WTC11 (cell line): Measurements from ENCODE around the gene OVOL1. TPM values are rescaled to one million over a fixed set of nuclear protein-coding genes. Genes with fewer than 3 reads are reported as not detected.

Experiments
- ATAC-seq: fragments of 200-7000 bp; cut with Tn5 transposase; 2 replicates; pipeline ENCODE4 v1.10.0; 2021; ENCODE audit warnings: mild to moderate bottlenecking, moderate library complexity
- CTCF ChIA-PET: fragments of 300-600 bp; sonication (Branson Sonifier 250); formaldehyde crosslinking; loops from one replicate; lab custom pipeline; 2021; ENCODE audit warnings: antibody characterized with exemption; lab: Charles Lee
- POLR2A ChIA-PET: fragments of 350-600 bp; sonication (Branson Sonifier 250); formaldehyde crosslinking; loops from one replicate; lab custom pipeline; 2021; ENCODE audit warnings: antibody characterized with exemption; lab: Charles Lee
- DNase-seq: peaks from one replicate; pipeline ENCODE4 v3.0.0; 2021; ENCODE audit warnings: low spot score
- H3K27ac Mint-ChIP-seq: 2 replicates; pipeline ENCODE4 v1.8.0; 2021; ENCODE audit warnings: mixed read lengths
- H3K27me3 Mint-ChIP-seq: 2 replicates; pipeline ENCODE4 v1.8.0; 2021; ENCODE audit warnings: low read depth, mild to moderate bottlenecking, moderate library complexity, mixed read lengths
- H3K36me3 Mint-ChIP-seq: 2 replicates; pipeline ENCODE4 v1.8.0; 2021; ENCODE audit warnings: mixed read lengths
- H3K4me1 Mint-ChIP-seq: 2 replicates; pipeline ENCODE4 v1.8.0; 2022; ENCODE audit warnings: mixed read lengths
- H3K4me3 Mint-ChIP-seq: 2 replicates; pipeline ENCODE4 v1.8.0; 2021; ENCODE audit warnings: mild to moderate bottlenecking, moderate library complexity, mixed read lengths
- H3K9me3 Mint-ChIP-seq: 2 replicates; pipeline ENCODE4 v1.8.0; 2021; ENCODE audit warnings: mixed read lengths
- CBFB ChIP-seq: sonication (generic); formaldehyde crosslinking; IDR thresholded peaks from 2 replicates; pipeline ENCODE4 v1.8.1; 2022; ENCODE audit warnings: mild to moderate bottlenecking, low read depth, missing genetic modification reagents
- ETV6 ChIP-seq: sonication (generic); formaldehyde crosslinking; IDR thresholded peaks from 2 replicates; pipeline ENCODE4 v1.8.1; 2022; ENCODE audit warnings: mild to moderate bottlenecking, missing genetic modification reagents
- IRF2 ChIP-seq: sonication (generic); formaldehyde crosslinking; IDR thresholded peaks from 2 replicates; pipeline ENCODE4 v1.8.0; 2022; ENCODE audit warnings: low read depth, missing genetic modification reagents, borderline replicate concordance
- KAT7 ChIP-seq: sonication (generic); formaldehyde crosslinking; IDR thresholded peaks from 2 replicates; pipeline ENCODE4 v1.8.1; 2023; ENCODE audit warnings: missing genetic modification reagents, mild to moderate bottlenecking, borderline replicate concordance
- MXD4 ChIP-seq: fragments of 250-450 bp; sonication (Bioruptor Pico); IDR thresholded peaks from 2 replicates; pipeline ENCODE4 v1.8.0; 2021; ENCODE audit warnings: mild to moderate bottlenecking, moderate library complexity, borderline replicate concordance
- NFATC4 ChIP-seq: fragments of 250-450 bp; sonication (Bioruptor Pico); IDR thresholded peaks from 2 replicates; pipeline ENCODE4 v1.9.0; 2021; ENCODE audit warnings: mild to moderate bottlenecking
- NFYB ChIP-seq: sonication (generic); formaldehyde crosslinking; conservative IDR thresholded peaks from 2 replicates; pipeline ENCODE4 v1.8.0; 2022; ENCODE audit warnings: low read depth, missing genetic modification reagents
- NR2C2 ChIP-seq: sonication (generic); formaldehyde crosslinking; IDR thresholded peaks from 2 replicates; pipeline ENCODE4 v1.8.0; 2022; ENCODE audit warnings: mild to moderate bottlenecking, missing genetic modification reagents
- NR3C1 ChIP-seq: sonication (generic); formaldehyde crosslinking; conservative IDR thresholded peaks from 2 replicates; pipeline ENCODE4 v1.8.1; 2023; ENCODE audit warnings: low read depth, mild to moderate bottlenecking, missing genetic modification reagents
- SMAD3 ChIP-seq: sonication (generic); formaldehyde crosslinking; IDR thresholded peaks from 2 replicates; pipeline ENCODE4 v1.8.0; 2022; ENCODE audit warnings: missing genetic modification reagents, mild to moderate bottlenecking, borderline replicate concordance
- ZBTB21 ChIP-seq: sonication (generic); formaldehyde crosslinking; IDR thresholded peaks from 2 replicates; pipeline ENCODE4 v1.8.1; 2023; ENCODE audit warnings: mild to moderate bottlenecking, missing genetic modification reagents, borderline replicate concordance
- ZNF121 ChIP-seq: sonication (generic); formaldehyde crosslinking; IDR thresholded peaks from 2 replicates; pipeline ENCODE4 v1.8.0; 2023; ENCODE audit warnings: missing genetic modification reagents
- ZNF232 ChIP-seq: sonication (generic); formaldehyde crosslinking; IDR thresholded peaks from 2 replicates; pipeline ENCODE4 v1.8.0; 2022; ENCODE audit warnings: mild to moderate bottlenecking, missing genetic modification reagents
- ZNF423 ChIP-seq: fragments of 250-450 bp; sonication (Bioruptor Pico); IDR thresholded peaks from 2 replicates; pipeline ENCODE4 v2.1.2; 2022; ENCODE audit warnings: mild to moderate bottlenecking, moderate library complexity
- total RNA-seq: library from RNA; stranded (reverse); gene quantifications from 3 replicates; pipeline ENCODE4 v1.2.3, GENCODE V29; 2021
- TF ChIP-seq, protein P1 (sequence below): sonication (generic); formaldehyde crosslinking; IDR thresholded peaks from 2 replicates; pipeline ENCODE4 v1.8.0; 2022; ENCODE audit warnings: mild to moderate bottlenecking, missing genetic modification reagents
- TF ChIP-seq, protein P2 (sequence below): sonication (generic); formaldehyde crosslinking; IDR thresholded peaks from 2 replicates; pipeline ENCODE4 v1.8.1; 2023; ENCODE audit warnings: mild to moderate bottlenecking, missing genetic modification reagents
- TF ChIP-seq, protein P3 (sequence below): sonication (generic); formaldehyde crosslinking; IDR thresholded peaks from 2 replicates; pipeline ENCODE4 v1.8.0; 2022; ENCODE audit warnings: mild to moderate bottlenecking, missing genetic modification reagents
- TF ChIP-seq, protein P4 (sequence below): sonication (generic); formaldehyde crosslinking; IDR thresholded peaks from 2 replicates; pipeline ENCODE4 v1.8.1; 2022; ENCODE audit warnings: mild to moderate bottlenecking, moderate library complexity, missing genetic modification reagents
- TF ChIP-seq, protein P5 (sequence below): sonication (generic); formaldehyde crosslinking; IDR thresholded peaks from 2 replicates; pipeline ENCODE4 v1.8.1; 2023; ENCODE audit warnings: mild to moderate bottlenecking, missing genetic modification reagents, moderate library complexity
- TF ChIP-seq, protein P6 (sequence below): fragments of 250-450 bp; sonication (Bioruptor Pico); IDR thresholded peaks from 2 replicates; pipeline ENCODE4 v1.9.0; 2021; ENCODE audit warnings: mild to moderate bottlenecking
- TF ChIP-seq, protein P7 (sequence below): fragments of 250-450 bp; sonication (Bioruptor Pico); IDR thresholded peaks from 2 replicates; pipeline ENCODE4 v1.8.0; 2021; ENCODE audit warnings: mild to moderate bottlenecking

OVOL1 gene
- total RNA-seq, 1 experiment from 2014 or later = 6.8 TPM

DNA sequence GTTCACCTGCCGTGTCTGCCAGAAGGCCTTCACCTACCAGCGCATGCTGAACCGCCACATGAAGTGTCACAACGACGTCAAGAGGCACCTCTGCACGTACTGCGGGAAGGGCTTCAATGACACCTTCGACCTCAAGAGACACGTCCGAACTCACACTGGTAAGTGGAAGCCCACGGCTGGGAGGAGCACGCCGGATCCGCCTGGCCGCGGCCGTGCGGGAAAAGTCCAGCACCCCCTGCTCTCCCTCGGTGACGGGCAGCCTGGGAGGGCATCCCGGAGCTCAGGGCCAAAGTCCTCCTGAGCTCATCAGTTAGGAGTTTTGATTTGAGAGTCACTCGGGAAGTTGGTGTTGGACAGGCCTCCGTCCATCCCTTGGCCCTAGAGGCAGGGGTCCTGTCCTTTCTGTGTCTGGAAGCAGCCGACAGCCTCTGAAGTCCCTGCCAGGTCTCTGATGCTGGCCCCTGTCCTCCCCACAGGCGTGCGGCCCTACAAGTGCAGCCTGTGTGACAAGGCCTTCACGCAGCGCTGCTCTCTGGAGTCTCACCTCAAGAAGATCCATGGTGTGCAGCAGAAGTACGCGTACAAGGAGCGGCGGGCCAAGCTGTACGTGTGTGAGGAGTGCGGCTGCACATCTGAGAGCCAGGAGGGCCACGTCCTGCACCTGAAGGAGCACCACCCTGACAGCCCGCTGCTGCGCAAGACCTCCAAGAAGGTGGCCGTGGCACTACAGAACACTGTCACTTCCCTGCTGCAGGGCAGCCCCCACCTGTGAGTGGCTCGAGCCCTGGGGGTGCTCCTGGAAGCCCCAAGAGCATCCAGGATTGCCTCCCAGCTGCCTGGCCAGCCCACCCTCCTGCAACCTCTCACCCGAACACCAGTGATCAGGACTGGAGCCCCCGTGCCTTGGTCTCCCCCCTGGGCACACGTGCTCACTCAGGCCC lies 8.0 kb downstream of the OVOL1 start:
- H3K4me3 Mint-ChIP-seq = no peak overlapping the region
- POLR2A ChIA-PET = interaction anchor here (1.2 kb wide), 1 partner anchor 11 kb away, joined by 4 read pairs; no protein-coding TSS in a partner anchor
- CTCF ChIA-PET = interaction anchor here (0.9 to 8.5 kb wide), 2 partner anchors 15 to 83 kb away, joined by 3 to 151 read pairs; partner anchors contain the start of genes AP5B1 and KAT5
- no peak for TF ChIP-seq ZBTB21 (CRISPR knock-in tag)
- TF ChIP-seq, protein P1, sequence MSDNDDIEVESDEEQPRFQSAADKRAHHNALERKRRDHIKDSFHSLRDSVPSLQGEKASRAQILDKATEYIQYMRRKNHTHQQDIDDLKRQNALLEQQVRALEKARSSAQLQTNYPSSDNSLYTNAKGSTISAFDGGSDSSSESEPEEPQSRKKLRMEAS (CRISPR knock-in tag) = no peak
- no peak for TF ChIP-seq ZNF232
- TF ChIP-seq NR3C1 = no peak
- TF ChIP-seq, protein P2, sequence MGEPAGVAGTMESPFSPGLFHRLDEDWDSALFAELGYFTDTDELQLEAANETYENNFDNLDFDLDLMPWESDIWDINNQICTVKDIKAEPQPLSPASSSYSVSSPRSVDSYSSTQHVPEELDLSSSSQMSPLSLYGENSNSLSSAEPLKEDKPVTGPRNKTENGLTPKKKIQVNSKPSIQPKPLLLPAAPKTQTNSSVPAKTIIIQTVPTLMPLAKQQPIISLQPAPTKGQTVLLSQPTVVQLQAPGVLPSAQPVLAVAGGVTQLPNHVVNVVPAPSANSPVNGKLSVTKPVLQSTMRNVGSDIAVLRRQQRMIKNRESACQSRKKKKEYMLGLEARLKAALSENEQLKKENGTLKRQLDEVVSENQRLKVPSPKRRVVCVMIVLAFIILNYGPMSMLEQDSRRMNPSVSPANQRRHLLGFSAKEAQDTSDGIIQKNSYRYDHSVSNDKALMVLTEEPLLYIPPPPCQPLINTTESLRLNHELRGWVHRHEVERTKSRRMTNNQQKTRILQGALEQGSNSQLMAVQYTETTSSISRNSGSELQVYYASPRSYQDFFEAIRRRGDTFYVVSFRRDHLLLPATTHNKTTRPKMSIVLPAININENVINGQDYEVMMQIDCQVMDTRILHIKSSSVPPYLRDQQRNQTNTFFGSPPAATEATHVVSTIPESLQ = no peak
- TF ChIP-seq ETV6 (CRISPR knock-in tag) = no peak
- TF ChIP-seq, protein P3, sequence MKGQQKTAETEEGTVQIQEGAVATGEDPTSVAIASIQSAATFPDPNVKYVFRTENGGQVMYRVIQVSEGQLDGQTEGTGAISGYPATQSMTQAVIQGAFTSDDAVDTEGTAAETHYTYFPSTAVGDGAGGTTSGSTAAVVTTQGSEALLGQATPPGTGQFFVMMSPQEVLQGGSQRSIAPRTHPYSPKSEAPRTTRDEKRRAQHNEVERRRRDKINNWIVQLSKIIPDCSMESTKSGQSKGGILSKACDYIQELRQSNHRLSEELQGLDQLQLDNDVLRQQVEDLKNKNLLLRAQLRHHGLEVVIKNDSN = no peak
- TF ChIP-seq, protein P4, sequence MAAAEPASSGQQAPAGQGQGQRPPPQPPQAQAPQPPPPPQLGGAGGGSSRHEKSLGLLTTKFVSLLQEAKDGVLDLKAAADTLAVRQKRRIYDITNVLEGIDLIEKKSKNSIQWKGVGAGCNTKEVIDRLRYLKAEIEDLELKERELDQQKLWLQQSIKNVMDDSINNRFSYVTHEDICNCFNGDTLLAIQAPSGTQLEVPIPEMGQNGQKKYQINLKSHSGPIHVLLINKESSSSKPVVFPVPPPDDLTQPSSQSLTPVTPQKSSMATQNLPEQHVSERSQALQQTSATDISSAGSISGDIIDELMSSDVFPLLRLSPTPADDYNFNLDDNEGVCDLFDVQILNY (CRISPR knock-in tag) = no peak
- TF ChIP-seq, protein P5, sequence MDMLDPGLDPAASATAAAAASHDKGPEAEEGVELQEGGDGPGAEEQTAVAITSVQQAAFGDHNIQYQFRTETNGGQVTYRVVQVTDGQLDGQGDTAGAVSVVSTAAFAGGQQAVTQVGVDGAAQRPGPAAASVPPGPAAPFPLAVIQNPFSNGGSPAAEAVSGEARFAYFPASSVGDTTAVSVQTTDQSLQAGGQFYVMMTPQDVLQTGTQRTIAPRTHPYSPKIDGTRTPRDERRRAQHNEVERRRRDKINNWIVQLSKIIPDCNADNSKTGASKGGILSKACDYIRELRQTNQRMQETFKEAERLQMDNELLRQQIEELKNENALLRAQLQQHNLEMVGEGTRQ (CRISPR knock-in tag) = no peak
- TF ChIP-seq IRF2 (CRISPR knock-in tag) = no peak
- TF ChIP-seq MXD4 (CRISPR knock-in tag) = no peak
- TF ChIP-seq ZNF423 (CRISPR knock-in tag) = no peak
- TF ChIP-seq, protein P6, sequence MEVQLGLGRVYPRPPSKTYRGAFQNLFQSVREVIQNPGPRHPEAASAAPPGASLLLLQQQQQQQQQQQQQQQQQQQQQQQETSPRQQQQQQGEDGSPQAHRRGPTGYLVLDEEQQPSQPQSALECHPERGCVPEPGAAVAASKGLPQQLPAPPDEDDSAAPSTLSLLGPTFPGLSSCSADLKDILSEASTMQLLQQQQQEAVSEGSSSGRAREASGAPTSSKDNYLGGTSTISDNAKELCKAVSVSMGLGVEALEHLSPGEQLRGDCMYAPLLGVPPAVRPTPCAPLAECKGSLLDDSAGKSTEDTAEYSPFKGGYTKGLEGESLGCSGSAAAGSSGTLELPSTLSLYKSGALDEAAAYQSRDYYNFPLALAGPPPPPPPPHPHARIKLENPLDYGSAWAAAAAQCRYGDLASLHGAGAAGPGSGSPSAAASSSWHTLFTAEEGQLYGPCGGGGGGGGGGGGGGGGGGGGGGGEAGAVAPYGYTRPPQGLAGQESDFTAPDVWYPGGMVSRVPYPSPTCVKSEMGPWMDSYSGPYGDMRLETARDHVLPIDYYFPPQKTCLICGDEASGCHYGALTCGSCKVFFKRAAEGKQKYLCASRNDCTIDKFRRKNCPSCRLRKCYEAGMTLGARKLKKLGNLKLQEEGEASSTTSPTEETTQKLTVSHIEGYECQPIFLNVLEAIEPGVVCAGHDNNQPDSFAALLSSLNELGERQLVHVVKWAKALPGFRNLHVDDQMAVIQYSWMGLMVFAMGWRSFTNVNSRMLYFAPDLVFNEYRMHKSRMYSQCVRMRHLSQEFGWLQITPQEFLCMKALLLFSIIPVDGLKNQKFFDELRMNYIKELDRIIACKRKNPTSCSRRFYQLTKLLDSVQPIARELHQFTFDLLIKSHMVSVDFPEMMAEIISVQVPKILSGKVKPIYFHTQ (CRISPR knock-in tag) = no peak
- no peak overlapping the region for H3K27ac Mint-ChIP-seq
- no peak for ATAC-seq
- no peaks in the 10 kb centered on the region for H3K9me3 Mint-ChIP-seq
- DNase-seq = no peak
- H3K27me3 Mint-ChIP-seq = no peaks in the 10 kb centered on the region
- peaks cover 5% of the 10 kb centered on the region; the same call in 1 of the 2 replicates for H3K36me3 Mint-ChIP-seq
- peaks cover 29% of the 10 kb centered on the region for H3K4me1 Mint-ChIP-seq

DNA sequence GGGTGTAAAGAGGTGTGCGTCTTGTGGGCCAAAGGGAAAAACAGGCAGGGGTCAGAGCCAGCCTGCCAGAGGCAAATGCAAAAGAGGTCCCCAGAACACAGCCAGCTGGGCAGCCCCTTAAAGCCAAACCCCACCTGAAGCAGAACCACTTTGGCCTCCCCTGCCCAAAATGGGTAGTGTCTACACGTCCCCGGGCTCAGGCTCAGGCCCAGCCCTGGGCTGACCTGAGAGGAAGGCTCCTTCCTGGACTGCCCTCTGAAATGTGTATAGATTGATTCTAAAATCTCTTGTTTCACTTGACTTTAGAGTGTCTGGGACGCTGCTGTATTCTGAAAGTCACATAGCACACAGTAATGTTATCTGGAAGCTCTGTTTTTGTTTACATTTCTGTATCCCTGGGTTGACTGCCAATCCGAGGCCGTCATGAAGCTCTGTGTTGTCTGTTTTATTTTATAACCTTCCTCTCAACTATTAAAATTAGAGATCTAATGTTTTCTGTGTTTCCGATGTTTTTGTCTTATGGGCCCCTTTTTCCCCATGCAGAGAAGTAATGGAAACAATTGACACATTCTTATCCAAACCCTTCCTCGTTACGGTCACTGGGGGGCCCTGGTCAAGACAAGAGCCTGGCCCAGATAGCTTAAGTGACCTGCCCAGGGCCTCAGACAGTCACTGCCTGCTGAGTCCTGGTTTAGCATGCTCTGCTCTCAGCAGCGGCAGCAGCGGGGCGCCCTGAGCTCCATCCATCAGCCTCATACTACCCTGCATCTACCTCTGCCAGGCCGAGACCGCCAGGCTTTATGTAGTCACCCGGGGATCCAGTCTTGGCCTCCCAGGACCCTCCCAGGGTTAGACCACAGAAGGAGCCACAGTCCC lies 10.1 kb downstream of the OVOL1 start:
- no peaks in the 10 kb centered on the region for H3K9me3 Mint-ChIP-seq
- H3K4me1 Mint-ChIP-seq = peaks cover 21% of the 10 kb centered on the region
- H3K4me3 Mint-ChIP-seq = no peak overlapping the region
- peaks cover 5% of the 10 kb centered on the region; the same call in 1 of the 2 replicates for H3K36me3 Mint-ChIP-seq
- H3K27me3 Mint-ChIP-seq = no peaks in the 10 kb centered on the region
- DNase-seq (no peak), ATAC-seq (peak; percentile 40)
- ChIA-PET CTCF (interaction anchor here (0.6 to 3.4 kb wide), 11 partner anchors 12 to 191 kb away, joined by 3 to 43 read pairs (median 3); partner anchors contain the start of genes AP5B1, FIBP, KAT5 and MUS81), POLR2A (no interaction called here)
- H3K27ac Mint-ChIP-seq = peak overlapping the region; percentile 32
- TF ChIP-seq CBFB (CRISPR knock-in tag) = no peak
- TF ChIP-seq SMAD3 (CRISPR knock-in tag) = no peak
- TF ChIP-seq, protein P7, sequence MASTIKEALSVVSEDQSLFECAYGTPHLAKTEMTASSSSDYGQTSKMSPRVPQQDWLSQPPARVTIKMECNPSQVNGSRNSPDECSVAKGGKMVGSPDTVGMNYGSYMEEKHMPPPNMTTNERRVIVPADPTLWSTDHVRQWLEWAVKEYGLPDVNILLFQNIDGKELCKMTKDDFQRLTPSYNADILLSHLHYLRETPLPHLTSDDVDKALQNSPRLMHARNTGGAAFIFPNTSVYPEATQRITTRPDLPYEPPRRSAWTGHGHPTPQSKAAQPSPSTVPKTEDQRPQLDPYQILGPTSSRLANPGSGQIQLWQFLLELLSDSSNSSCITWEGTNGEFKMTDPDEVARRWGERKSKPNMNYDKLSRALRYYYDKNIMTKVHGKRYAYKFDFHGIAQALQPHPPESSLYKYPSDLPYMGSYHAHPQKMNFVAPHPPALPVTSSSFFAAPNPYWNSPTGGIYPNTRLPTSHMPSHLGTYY = no peak
- no peak for TF ChIP-seq NFYB (CRISPR knock-in tag)
- no peak for TF ChIP-seq NFATC4 (CRISPR knock-in tag)
- TF ChIP-seq KAT7 (CRISPR knock-in tag) = no peak
- TF ChIP-seq NR2C2 (CRISPR knock-in tag) = no peak
- TF ChIP-seq ZNF121 (CRISPR knock-in tag) = no peak
